Islet of Langerhans (tissue), 1 donor: ENCODE data around the gene CCDC122.
A peak's percentile ranks its signal among the peaks of the same experiment; 100 is the strongest.
"Not testable (repeated sequence)": the region's sequence is repeated elsewhere in the genome, so short reads cannot be mapped to it uniquely, and the experiment has no call there.

Experiments used
- FAIRE-seq: peaks from one replicate; lab custom pipeline; 2011; peaks lifted over from hg19 to GRCh38; lab: Jason Lieb, UNC

The CCDC122 gene

GRCh38 chr13:43876366-43876765 lies 3.2 kb downstream of the CCDC122 start:
- FAIRE-seq, result no peak

GRCh38 chr13:43874504-43875092 lies 4.9 kb downstream of the CCDC122 start:
- peak; percentile 100 for FAIRE-seq

- no peak for FAIRE-seq
These were observed 7.4 kb downstream of the CCDC122 start for GRCh38 chr13:43872181-43872580.

GRCh38 chr13:43865892-43866291 lies 13.6 kb downstream of the CCDC122 start:
- no peak for FAIRE-seq

- FAIRE-seq, result no peak
These were observed 14.6 kb downstream of the CCDC122 start for GRCh38 chr13:43864921-43865320.

- FAIRE-seq, result no peak
These were observed 17.7 kb downstream of the CCDC122 start for GRCh38 chr13:43861863-43862262.

- no peak for FAIRE-seq
These were observed 26.6 kb downstream of the CCDC122 start for GRCh38 chr13:43852923-43853404.

GRCh38 chr13:43850873-43851272 lies 28.7 kb downstream of the CCDC122 start:
- FAIRE-seq, result no peak

- FAIRE-seq, result no peak
These were observed 31.4 kb downstream of the CCDC122 start for GRCh38 chr13:43848001-43848649.

- FAIRE-seq, result no peak
These were observed 32.9 kb downstream of the CCDC122 start for GRCh38 chr13:43846496-43847158.

- no peak for FAIRE-seq
These were observed 40.6 kb downstream of the CCDC122 start for GRCh38 chr13:43838909-43839308.

- peak; percentile 61 for FAIRE-seq
These were observed 43.8 kb downstream of the CCDC122 start for GRCh38 chr13:43835701-43836100.

GRCh38 chr13:43831088-43831487 lies 48.5 kb downstream of the CCDC122 start:
- FAIRE-seq, result no peak

GRCh38 chr13:43830497-43830881 lies 49.1 kb downstream of the CCDC122 start:
- FAIRE-seq, result no peak

GRCh38 chr13:43824656-43825055 lies 54.9 kb downstream of the CCDC122 start:
- not testable (repeated sequence) for FAIRE-seq

GRCh38 chr13:43822969-43823368 lies 56.6 kb downstream of the CCDC122 start:
- FAIRE-seq, result no peak

- no peak for FAIRE-seq
These were observed 63.1 kb downstream of the CCDC122 start for GRCh38 chr13:43816401-43816889.

- FAIRE-seq, result no peak
These were observed 64.3 kb downstream of the CCDC122 start for GRCh38 chr13:43815204-43815603.

- FAIRE-seq, result no peak
These were observed 70.9 kb downstream of the CCDC122 start for GRCh38 chr13:43808676-43809075.

GRCh38 chr13:43805681-43806128 lies 73.8 kb downstream of the CCDC122 start:
- no peak for FAIRE-seq

- FAIRE-seq, result no peak
These were observed 74.5 kb downstream of the CCDC122 start for GRCh38 chr13:43805071-43805468.

GRCh38 chr13:43804461-43805070 lies 75.0 kb downstream of the CCDC122 start:
- FAIRE-seq, result peak; percentile 96

- peak; percentile 99 for FAIRE-seq
These were observed 77.0 kb downstream of the CCDC122 start for GRCh38 chr13:43802511-43802910.
